Keratinocyte (primary cell): ENCODE measurements around the gene HIKESHI.

ENCODE experiments used
- CTCF ChIP-seq, 3 experiments: IDR thresholded peaks in 1 of 3; conservative IDR thresholded peaks in 1 of 3; optimal IDR thresholded peaks in 1 of 3; 2 replicates in 2 of 3; 3 replicates in 1 of 3; pipeline versions ENCODE3 to v1.5.1; 2011; ENCODE audit warnings: low read length in 3 of 3, mild to moderate bottlenecking in 3 of 3, moderate library complexity in 2 of 3, control low read depth in 1 of 3, inconsistent platforms in 1 of 3; ENCODE audit not compliant: insufficient read depth in 2 of 3; ENCODE audit errors: extremely low read depth in 1 of 3
- EZH2 ChIP-seq: IDR thresholded peaks from one replicate; pipeline ENCODE4 v1.6.1; 2012; ENCODE audit warnings: inconsistent platforms, mild to moderate bottlenecking, low read length, moderate library complexity

DNA sequence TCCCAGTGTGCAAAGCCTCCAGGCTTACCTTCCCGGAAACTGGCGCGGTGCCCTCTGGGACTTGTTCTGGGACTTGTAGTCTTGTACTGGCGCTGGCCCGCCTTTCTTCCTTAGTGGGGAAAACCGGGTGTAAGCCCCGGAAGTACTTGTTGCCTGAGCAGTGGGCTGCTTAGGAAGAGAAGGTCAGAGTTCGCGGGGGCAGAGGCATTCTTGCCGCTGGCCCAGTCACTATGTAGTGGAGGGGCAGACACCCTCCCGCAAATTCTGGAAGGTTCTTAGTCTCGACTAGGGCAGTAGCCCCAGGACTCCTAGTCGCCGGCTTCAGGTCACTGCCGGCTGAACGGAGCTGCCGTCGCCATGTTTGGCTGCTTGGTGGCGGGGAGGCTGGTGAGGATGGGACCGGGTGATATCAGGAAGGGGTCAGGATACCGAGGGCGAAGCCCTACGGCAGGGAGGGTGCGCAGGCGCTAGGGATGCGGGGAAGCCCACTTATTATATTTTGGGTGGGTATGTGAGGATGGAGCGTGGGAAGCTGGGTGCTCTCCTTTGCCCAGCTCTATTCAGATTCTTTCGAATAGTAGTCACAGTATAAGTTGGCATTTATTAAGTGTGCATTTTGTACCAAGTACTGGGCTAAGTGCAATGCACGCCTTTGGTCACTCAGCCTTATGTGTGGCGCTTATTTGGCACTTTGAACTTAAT lies at the start of gene HIKESHI:
- TF ChIP-seq EZH2 (no peak), CTCF (optimal IDR thresholded peaks at IDR 0.05 in 1 of 3, IDR thresholded peaks at IDR 0.05 in 1 of 3, conservative IDR thresholded peaks at IDR 0.05 in 1 of 3; ENCODE audit: extremely low read depth in 1 of 3, insufficient read depth in 2 of 3, low read length in 3 of 3) (no peak)
